ENCODE measurements around the gene ABHD2. TPM values are rescaled to one million over a fixed set of nuclear protein-coding genes. Genes with fewer than 3 reads are reported as not detected.

ABHD2 gene
- total and polyA plus RNA-seq, 9 of the 15 experiments (the other 6 are each of a cell fraction or from before 2014, with no cell fraction given) = 16.9 to 99.8 (median 47.5) TPM

DNA sequence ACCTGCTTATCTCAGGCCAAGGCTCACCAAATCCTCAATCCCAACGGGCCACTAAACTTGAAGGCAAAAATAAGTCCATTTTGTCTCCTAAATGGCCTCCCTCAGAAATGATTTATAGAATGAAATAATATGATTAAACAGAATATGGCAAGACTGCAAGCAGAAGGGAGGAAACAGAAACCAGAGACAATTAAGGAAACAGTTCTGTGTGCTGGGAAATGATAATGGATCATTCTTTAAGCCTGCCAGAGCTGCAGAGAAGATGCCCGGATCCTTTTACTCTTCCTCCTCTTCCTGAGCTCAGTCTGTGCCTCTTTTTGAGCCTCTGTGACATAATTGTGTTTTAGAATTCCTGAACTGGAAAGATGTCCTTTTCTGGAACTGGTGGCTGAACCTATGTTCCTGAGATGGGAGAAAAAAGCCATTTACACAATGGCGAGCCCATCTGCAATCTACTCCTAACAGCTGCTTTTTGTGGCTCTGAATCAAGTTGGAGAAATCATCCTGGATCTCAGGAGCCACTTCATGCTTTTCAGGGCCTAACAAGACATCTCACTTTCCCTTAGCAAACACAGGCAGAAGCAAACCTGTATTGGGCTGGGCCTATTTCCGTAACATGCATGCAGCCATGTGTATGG lies 2.8 kb upstream of the ABHD2 start:
- Histone ChIP-seq H3K79me2 (ENCODE audit: control insufficient read depth, insufficient read depth, low read length) (peaks cover 27% of the 10 kb centered on the region), H3K4me3 (no peak overlapping the region), H2AFZ (ENCODE audit: low read depth, low read length) (peak overlapping the region; percentile 82), H3K9me1 (ENCODE audit: control insufficient read depth, insufficient read depth, low read length) (no peaks in the 10 kb centered on the region), H3K4me1 (replicated peaks in 1 of 2; ENCODE audit: control insufficient read depth in 2 of 2, insufficient read depth in 2 of 2, low read length in 2 of 2) (peaks cover 21 to 32% of the 10 kb centered on the region in 2 experiments), H3K27ac (ENCODE audit: extremely low read depth, low read depth, low read length) (peak overlapping the region; percentile 16; the same call in 2 of the 3 replicates), H3K9me3 (replicated peaks; ENCODE audit: control insufficient read depth, insufficient read depth, low read depth, low read length) (no peaks in the 10 kb centered on the region), H4K20me1 (replicated peaks; ENCODE audit: control insufficient read depth, insufficient read depth, low read length) (no peaks in the 10 kb centered on the region), H3K9ac (ENCODE audit: insufficient read depth in 1 of 2, low read depth in 2 of 2, low read length in 2 of 2) (peak overlapping the region; percentile 29 to 61; a peak in 2 of 4 replicates), H3K4me2 (ENCODE audit: insufficient read depth, low read length) (no peak overlapping the region; the same call in 1 of the 2 replicates), H3K27me3 (ENCODE audit: control insufficient read depth in 2 of 2, insufficient read depth in 2 of 2, low read length in 2 of 2) (no peaks in the 10 kb centered on the region), H3K36me3 (ENCODE audit: control insufficient read depth, insufficient read depth, low read length) (0 out of 3 replicates have a peak, but pooled peaks cover 3% of the 10 kb centered on the region)
- DNase-seq (ENCODE audit: extremely low read depth in 1 of 4, low spot score in 3 of 4) (no peak), ATAC-seq (no peak), FAIRE-seq (no peak)
- in situ Hi-C loops (cut with MboI) = no loop called here
- ChIA-PET POLR2A (interaction anchor here (0.6 to 2.0 kb wide), 5 partner anchors 10 to 1783 kb away, joined by 3 to 5 read pairs (median 3); no protein-coding TSS in a partner anchor), CTCF (ENCODE audit: low intra/inter-chr PET ratio) (no interaction called here)
- BruUV-seq (replicated peaks) = no TSS peak
- 29% methylated on average over 4 of the region's 4 CpGs for WGBS (ENCODE audit: insufficient coverage, low coverage, missing lambda C conversion rate)
- intact Hi-C loops (cut with micrococcal nuclease) = no loop called here
- TF ChIP-seq ZFP36 (IDR thresholded peaks at IDR 0.05; ENCODE audit: low read depth, low read length, partially characterized antibody) (no peak), MLLT1 (IDR thresholded peaks at IDR 0.05) (no peak), NFIC (IDR thresholded peaks at IDR 0.05) (no peak), MCM7 (IDR thresholded peaks at IDR 0.05) (no peak), CHCHD3 (CRISPR knock-in tag; IDR thresholded peaks at IDR 0.05) (no peak), TCF3 (CRISPR knock-in tag; IDR thresholded peaks at IDR 0.05) (0 out of 2 replicates have a peak, but pooled peaks have one; percentile 2), RNF2 (IDR thresholded peaks at IDR 0.05) (no peak), ZNF124 (CRISPR knock-in tag; IDR thresholded peaks at IDR 0.05) (no peak), TARDBP (IDR thresholded peaks at IDR 0.05) (no peak), NFE2L1 (tag; IDR thresholded peaks at IDR 0.05; ENCODE audit: borderline replicate concordance, low read depth) (no peak), MBD2 (IDR thresholded peaks at IDR 0.05; ENCODE audit: borderline replicate concordance, low read depth) (no peak), NFATC3 (IDR thresholded peaks at IDR 0.05) (0 out of 2 replicates have a peak, but pooled peaks have one; percentile 14), NFRKB (IDR thresholded peaks at IDR 0.05; ENCODE audit: low read depth) (0 out of 2 replicates have a peak, but pooled peaks have one; percentile 18), ZMIZ1 (IDR thresholded peaks at IDR 0.05; ENCODE audit: low read depth in 2 of 2, low read length in 2 of 2) (no peak)
- TF ChIP-seq, protein P1, sequence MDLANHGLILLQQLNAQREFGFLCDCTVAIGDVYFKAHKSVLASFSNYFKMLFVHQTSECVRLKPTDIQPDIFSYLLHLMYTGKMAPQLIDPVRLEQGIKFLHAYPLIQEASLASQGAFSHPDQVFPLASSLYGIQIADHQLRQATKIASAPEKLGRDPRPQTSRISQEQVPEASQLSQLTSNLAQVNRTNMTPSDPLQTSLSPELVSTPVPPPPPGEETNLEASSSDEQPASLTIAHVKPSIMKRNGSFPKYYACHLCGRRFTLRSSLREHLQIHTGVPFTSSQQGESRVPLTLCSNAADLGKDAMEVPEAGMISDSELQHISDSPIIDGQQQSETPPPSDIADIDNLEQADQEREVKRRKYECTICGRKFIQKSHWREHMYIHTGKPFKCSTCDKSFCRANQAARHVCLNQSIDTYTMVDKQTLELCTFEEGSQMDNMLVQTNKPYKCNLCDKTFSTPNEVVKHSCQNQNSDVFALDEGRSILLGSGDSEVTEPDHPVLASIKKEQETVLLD (IDR thresholded peaks at IDR 0.05) = no peak
